ENCODE results near the gene SEPTIN3.

Gene SEPTIN3

GRCh38 chr22:41936894-41937169, 32.4 kb upstream of the SEPTIN3 start:
- H3K27me3 ChIP-seq (replicated peaks): no peaks in the 10 kb centered on the region
- DNase-seq: no peak
- H3K4me3 ChIP-seq (ENCODE audit: low read depth, low read length): no peak overlapping the region
- no peak overlapping the region for H3K27ac ChIP-seq
- H3K36me3 ChIP-seq (replicated peaks): no peaks in the 10 kb centered on the region
- TF ChIP-seq CTCF (IDR thresholded peaks at IDR 0.05; ENCODE audit: low read depth, low read length, missing control alignments): no peak
- in situ Hi-C loops (cut with HindIII; ENCODE audit: low pct_ligation_motif_present, low sequenced_read_pairs): no loop called here

GRCh38 chr22:41939981-41940831, 29.0 kb upstream of the SEPTIN3 start:
- DNase-seq: no peak
- H3K4me3 ChIP-seq (ENCODE audit: low read depth, low read length): no peak overlapping the region
- H3K36me3 ChIP-seq (replicated peaks): no peaks in the 10 kb centered on the region
- in situ Hi-C loops (cut with HindIII; ENCODE audit: low pct_ligation_motif_present, low sequenced_read_pairs): no loop called here
- no peaks in the 10 kb centered on the region for H3K27me3 ChIP-seq (replicated peaks)
- no peak for TF ChIP-seq CTCF (IDR thresholded peaks at IDR 0.05; ENCODE audit: low read depth, low read length, missing control alignments)
- peak overlapping the region; percentile 29 for H3K27ac ChIP-seq

- Histone ChIP-seq H3K27ac (peak overlapping the region; percentile 59), H3K27me3 (replicated peaks) (no peaks in the 10 kb centered on the region), H3K4me3 (ENCODE audit: low read depth, low read length) (no peak overlapping the region), H3K36me3 (replicated peaks) (no peaks in the 10 kb centered on the region)
- in situ Hi-C loops (cut with HindIII; ENCODE audit: low pct_ligation_motif_present, low sequenced_read_pairs): no loop called here
- peak; percentile 79 for DNase-seq
- peak; percentile 95 for TF ChIP-seq CTCF (IDR thresholded peaks at IDR 0.05; ENCODE audit: low read depth, low read length, missing control alignments)
Measured at GRCh38 chr22:41940832-41941765, 28.1 kb upstream of the SEPTIN3 start.

- in situ Hi-C loops (cut with HindIII; ENCODE audit: low pct_ligation_motif_present, low sequenced_read_pairs): no loop called here
- no peaks in the 10 kb centered on the region for H3K27me3 ChIP-seq (replicated peaks)
- peak; percentile 27 for DNase-seq
- H3K36me3 ChIP-seq (replicated peaks): no peaks in the 10 kb centered on the region
- no peak for TF ChIP-seq CTCF (IDR thresholded peaks at IDR 0.05; ENCODE audit: low read depth, low read length, missing control alignments)
- H3K4me3 ChIP-seq (ENCODE audit: low read depth, low read length): no peak overlapping the region
- H3K27ac ChIP-seq: no peak overlapping the region
Measured at GRCh38 chr22:41943661-41944209, 25.5 kb upstream of the SEPTIN3 start.

- Histone ChIP-seq H3K27ac (peak within 1 kb of the TSS; percentile 5), H3K27me3 (replicated peaks) (no peaks in the 10 kb centered on the region), H3K4me3 (ENCODE audit: low read depth, low read length) (peak within 1 kb of the TSS; percentile 88), H3K36me3 (replicated peaks) (no peaks in the 10 kb centered on the region)
- peak; percentile 93 for DNase-seq
- no peak for TF ChIP-seq CTCF (IDR thresholded peaks at IDR 0.05; ENCODE audit: low read depth, low read length, missing control alignments)
- in situ Hi-C loops (cut with HindIII; ENCODE audit: low pct_ligation_motif_present, low sequenced_read_pairs): no loop called here
Measured at GRCh38 chr22:41946629-41947423, 22.4 kb upstream of the SEPTIN3 start, which contains the start of gene CENPM. TSS of gene CENPM (minus strand) at chr22:41947152. CDS start at chr22:41947076, 76 bp downstream.
